SU-DHL-6 (cell line): ENCODE data around the gene ZP2.

ENCODE experiments used
- CTCF ChIP-seq: fragments of 200-600 bp; sonication (generic); IDR thresholded peaks from one replicate; pipeline ENCODE4 v1.5.1; 2017; ENCODE audit warnings: antibody characterized with exemption, mild to moderate bottlenecking, low read length, moderate library complexity; ENCODE audit not compliant: insufficient read depth, poor library complexity, severe bottlenecking
- EZH2phosphoT487 ChIP-seq: fragments of 200-600 bp; sonication (generic), shearing (Covaris generic); conservative IDR thresholded peaks from 2 replicates; pipeline ENCODE4 v1.6.1; 2018; ENCODE audit warnings: mild to moderate bottlenecking, antibody characterized with exemption, low read length, moderate library complexity, mixed read lengths

GRCh38 chr16:21256636-21257035 is 45.3 kb upstream of the ZP2 start:
- TF ChIP-seq CTCF, result no peak
- TF ChIP-seq EZH2phosphoT487, result no peak
